Measurements from ENCODE around the gene CENPF.

The CENPF gene

GRCh38 chr1:214565310-214565709, 37.7 kb upstream of the CENPF start:
- Histone ChIP-seq H3K79me2 (ENCODE audit: insufficient read depth, low read length) (no peaks in the 10 kb centered on the region), H3K27me3 (ENCODE audit: insufficient read depth, low read length, poor library complexity) (no peaks in the 10 kb centered on the region), H3K4me1 (ENCODE audit: insufficient read depth, low read length) (no peaks in the 10 kb centered on the region), H3K4me3 (ENCODE audit: low read depth in 1 of 2, low read length in 2 of 2) (no peak overlapping the region), H3K27ac (ENCODE audit: low read length) (no peak overlapping the region), H3K9me3 (ENCODE audit: insufficient read depth, low read length, severe bottlenecking) (no peaks in the 10 kb centered on the region), H3K36me3 (ENCODE audit: insufficient read depth, low read length) (no peaks in the 10 kb centered on the region), H4K20me1 (ENCODE audit: insufficient read depth, low read length) (no peaks in the 10 kb centered on the region), H3K4me2 (ENCODE audit: insufficient read depth, low read length) (no peak overlapping the region), H2AFZ (ENCODE audit: low read depth, low read length) (no peak overlapping the region), H3K9ac (ENCODE audit: low read depth, low read length) (no peak overlapping the region)
- ATAC-seq (ENCODE audit: insufficient read depth, low read depth): no peak
- TF ChIP-seq EZH2 (IDR thresholded peaks at IDR 0.05; ENCODE audit: borderline replicate concordance, low read depth, low read length, severe bottlenecking): no peak
- TF ChIP-seq, protein P1, sequence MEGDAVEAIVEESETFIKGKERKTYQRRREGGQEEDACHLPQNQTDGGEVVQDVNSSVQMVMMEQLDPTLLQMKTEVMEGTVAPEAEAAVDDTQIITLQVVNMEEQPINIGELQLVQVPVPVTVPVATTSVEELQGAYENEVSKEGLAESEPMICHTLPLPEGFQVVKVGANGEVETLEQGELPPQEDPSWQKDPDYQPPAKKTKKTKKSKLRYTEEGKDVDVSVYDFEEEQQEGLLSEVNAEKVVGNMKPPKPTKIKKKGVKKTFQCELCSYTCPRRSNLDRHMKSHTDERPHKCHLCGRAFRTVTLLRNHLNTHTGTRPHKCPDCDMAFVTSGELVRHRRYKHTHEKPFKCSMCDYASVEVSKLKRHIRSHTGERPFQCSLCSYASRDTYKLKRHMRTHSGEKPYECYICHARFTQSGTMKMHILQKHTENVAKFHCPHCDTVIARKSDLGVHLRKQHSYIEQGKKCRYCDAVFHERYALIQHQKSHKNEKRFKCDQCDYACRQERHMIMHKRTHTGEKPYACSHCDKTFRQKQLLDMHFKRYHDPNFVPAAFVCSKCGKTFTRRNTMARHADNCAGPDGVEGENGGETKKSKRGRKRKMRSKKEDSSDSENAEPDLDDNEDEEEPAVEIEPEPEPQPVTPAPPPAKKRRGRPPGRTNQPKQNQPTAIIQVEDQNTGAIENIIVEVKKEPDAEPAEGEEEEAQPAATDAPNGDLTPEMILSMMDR (IDR thresholded peaks at IDR 0.05; ENCODE audit: borderline replicate concordance, extremely low read depth, low read length, poor library complexity, severe bottlenecking): no peak
- no peak for DNase-seq

DNA sequence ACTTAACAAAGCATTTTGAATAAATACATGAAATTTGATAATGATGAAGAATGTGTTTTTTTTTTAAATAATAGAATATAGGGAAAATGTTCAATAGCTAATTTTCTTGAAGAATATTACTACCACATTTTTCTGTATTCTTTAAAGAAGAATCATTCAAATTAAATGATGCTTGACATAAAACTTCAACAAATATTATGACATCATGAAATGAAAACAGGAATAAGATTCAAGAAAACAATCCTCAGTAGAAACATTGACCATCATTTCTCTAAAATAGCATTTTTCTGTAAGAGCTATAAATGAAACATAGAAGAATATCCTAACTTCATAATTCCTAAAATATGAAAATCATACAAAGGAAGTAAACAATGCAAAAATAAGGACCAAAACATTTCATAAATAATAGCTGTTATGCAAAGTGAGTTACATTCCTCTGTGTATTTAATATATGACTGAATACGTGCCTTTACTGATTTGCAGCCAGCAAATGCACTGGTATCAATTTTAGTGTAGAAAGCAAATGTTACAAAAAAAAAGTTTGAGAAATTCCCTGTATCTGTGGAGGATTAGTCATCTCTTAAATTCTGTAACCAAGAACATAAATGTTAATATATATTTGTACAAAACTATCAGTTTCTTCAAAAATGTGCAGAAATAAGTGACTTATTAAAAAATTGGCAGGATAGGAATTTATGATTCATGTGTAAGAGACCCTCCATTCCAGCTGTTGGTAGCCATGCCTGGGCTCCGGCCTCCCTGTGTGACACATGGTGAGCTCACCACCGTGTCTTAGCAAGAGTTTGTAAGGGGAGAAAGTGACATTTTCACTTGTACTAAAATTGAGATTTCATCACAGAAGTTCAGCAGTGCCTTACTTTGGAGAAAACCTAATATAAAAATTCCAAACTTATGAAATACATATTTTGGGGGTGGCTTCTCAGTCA, 36.6 kb upstream of the CENPF start:
- Histone ChIP-seq H3K4me1 (ENCODE audit: insufficient read depth, low read length) (no peaks in the 10 kb centered on the region), H3K9me3 (ENCODE audit: insufficient read depth, low read length, severe bottlenecking) (no peaks in the 10 kb centered on the region), H3K36me3 (ENCODE audit: insufficient read depth, low read length) (no peaks in the 10 kb centered on the region), H3K4me3 (ENCODE audit: low read depth in 1 of 2, low read length in 2 of 2) (no peak overlapping the region), H3K27ac (ENCODE audit: low read length) (no peak overlapping the region), H3K27me3 (ENCODE audit: insufficient read depth, low read length, poor library complexity) (no peaks in the 10 kb centered on the region), H3K4me2 (ENCODE audit: insufficient read depth, low read length) (no peak overlapping the region), H3K79me2 (ENCODE audit: insufficient read depth, low read length) (no peaks in the 10 kb centered on the region), H3K9ac (ENCODE audit: low read depth, low read length) (no peak overlapping the region), H4K20me1 (ENCODE audit: insufficient read depth, low read length) (no peaks in the 10 kb centered on the region), H2AFZ (ENCODE audit: low read depth, low read length) (no peak overlapping the region)
- no peak for DNase-seq
- ATAC-seq (ENCODE audit: insufficient read depth, low read depth): no peak
- TF ChIP-seq, protein P1 (IDR thresholded peaks at IDR 0.05; ENCODE audit: borderline replicate concordance, extremely low read depth, low read length, poor library complexity, severe bottlenecking): no peak
- no peak for TF ChIP-seq EZH2 (IDR thresholded peaks at IDR 0.05; ENCODE audit: borderline replicate concordance, low read depth, low read length, severe bottlenecking)

GRCh38 chr1:214567481-214567980, 35.5 kb upstream of the CENPF start:
- no peaks in the 10 kb centered on the region for H3K79me2 ChIP-seq (ENCODE audit: insufficient read depth, low read length)
- no peaks in the 10 kb centered on the region for H3K27me3 ChIP-seq (ENCODE audit: insufficient read depth, low read length, poor library complexity)
- no peak overlapping the region for H3K9ac ChIP-seq (ENCODE audit: low read depth, low read length)
- ATAC-seq (ENCODE audit: insufficient read depth, low read depth) (no peak), DNase-seq (no peak)
- no peak for TF ChIP-seq EZH2 (IDR thresholded peaks at IDR 0.05; ENCODE audit: borderline replicate concordance, low read depth, low read length, severe bottlenecking)
- TF ChIP-seq, protein P1 (IDR thresholded peaks at IDR 0.05; ENCODE audit: borderline replicate concordance, extremely low read depth, low read length, poor library complexity, severe bottlenecking): no peak
- no peak overlapping the region for H3K27ac ChIP-seq (ENCODE audit: low read length)
- H3K9me3 ChIP-seq (ENCODE audit: insufficient read depth, low read length, severe bottlenecking): no peaks in the 10 kb centered on the region
- no peaks in the 10 kb centered on the region for H3K4me1 ChIP-seq (ENCODE audit: insufficient read depth, low read length)
- no peak overlapping the region for H2AFZ ChIP-seq (ENCODE audit: low read depth, low read length)
- H3K36me3 ChIP-seq (ENCODE audit: insufficient read depth, low read length): no peaks in the 10 kb centered on the region
- H3K4me3 ChIP-seq (ENCODE audit: low read depth in 1 of 2, low read length in 2 of 2): no peak overlapping the region
- no peak overlapping the region for H3K4me2 ChIP-seq (ENCODE audit: insufficient read depth, low read length)
- no peaks in the 10 kb centered on the region for H4K20me1 ChIP-seq (ENCODE audit: insufficient read depth, low read length)
